ENCODE measurements around the gene PAFAH2.

PAFAH2 gene

DNA sequence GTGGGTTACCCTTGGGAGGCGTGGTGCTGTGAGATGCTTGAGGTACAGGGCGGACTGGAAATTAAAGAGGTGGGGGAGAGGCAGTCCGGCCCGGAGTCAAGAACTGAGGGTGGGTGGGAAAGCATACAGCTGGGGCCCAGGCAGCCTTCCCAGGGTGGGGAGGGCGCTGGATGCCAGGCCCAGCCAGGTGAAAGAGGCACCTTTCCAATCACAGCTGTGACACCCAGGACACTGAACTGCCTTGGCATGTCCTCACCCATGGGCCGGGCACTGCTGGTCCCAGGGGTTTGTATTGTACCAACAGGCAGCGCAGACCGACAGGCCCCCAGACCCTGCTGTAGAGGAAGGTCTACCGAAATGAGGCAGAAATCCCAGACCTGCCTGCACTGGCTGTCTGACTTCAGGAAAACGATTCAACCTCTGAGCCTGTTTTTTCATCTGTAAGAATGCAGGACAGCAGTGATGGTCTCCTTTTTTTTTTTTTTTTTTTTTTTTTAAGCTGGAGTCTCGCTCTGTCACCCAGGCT, 39.0 kb upstream of the PAFAH2 start:
- H3K4me3 Mint-ChIP-seq = no peak overlapping the region
- H3K4me1 Mint-ChIP-seq = peaks cover 15% of the 10 kb centered on the region
- H3K27ac Mint-ChIP-seq = no peak overlapping the region
- no peaks in the 10 kb centered on the region for H3K36me3 Mint-ChIP-seq
- no peaks in the 10 kb centered on the region for H3K9me3 Mint-ChIP-seq
- CTCF ChIA-PET = interaction anchor here (0.8 to 3.0 kb wide), 20 partner anchors 8 to 380 kb away, joined by 3 to 17 read pairs (median 4); partner anchors contain the start of gene CEP85
- no peak for DNase-seq
- peaks cover 83% of the 10 kb centered on the region for H3K27me3 Mint-ChIP-seq

- Mint-ChIP-seq H3K9me3 (no peaks in the 10 kb centered on the region), H3K4me1 (peaks cover 15% of the 10 kb centered on the region), H3K27me3 (peaks cover 83% of the 10 kb centered on the region), H3K36me3 (no peaks in the 10 kb centered on the region), H3K27ac (peak overlapping the region; percentile 75), H3K4me3 (peak overlapping the region; percentile 92)
- CTCF ChIA-PET = interaction anchor here (0.8 to 3.0 kb wide), 20 partner anchors 9 to 381 kb away, joined by 3 to 17 read pairs (median 4); partner anchors contain the start of gene CEP85
- peak; percentile 82 for DNase-seq
Measured at GRCh38 chr1:26035959-26036755, 38.3 kb upstream of the PAFAH2 start.

GRCh38 chr1:26035203-26035958, 37.5 kb upstream of the PAFAH2 start:
- Mint-ChIP-seq H3K27ac (peak overlapping the region; percentile 75), H3K36me3 (no peaks in the 10 kb centered on the region), H3K4me1 (peaks cover 15% of the 10 kb centered on the region), H3K4me3 (peak overlapping the region; percentile 92), H3K27me3 (peaks cover 85% of the 10 kb centered on the region), H3K9me3 (no peaks in the 10 kb centered on the region)
- CTCF ChIA-PET = interaction anchor here (1.0 to 3.0 kb wide), 9 partner anchors 10 to 140 kb away, joined by 3 to 17 read pairs (median 4); no protein-coding TSS in a partner anchor
- DNase-seq = peak; percentile 97

GRCh38 chr1:26034504-26035202, 36.8 kb upstream of the PAFAH2 start:
- peaks cover 86% of the 10 kb centered on the region for H3K27me3 Mint-ChIP-seq
- no peak for DNase-seq
- CTCF ChIA-PET = interaction anchor here (1.2 to 3.0 kb wide), 4 partner anchors 10 to 131 kb away, joined by 3 to 17 read pairs (median 6); no protein-coding TSS in a partner anchor
- H3K27ac Mint-ChIP-seq = no peak overlapping the region
- peaks cover 15% of the 10 kb centered on the region for H3K4me1 Mint-ChIP-seq
- no peaks in the 10 kb centered on the region for H3K36me3 Mint-ChIP-seq
- peak overlapping the region; percentile 92 for H3K4me3 Mint-ChIP-seq
- H3K9me3 Mint-ChIP-seq = no peaks in the 10 kb centered on the region

- Mint-ChIP-seq H3K36me3 (no peaks in the 10 kb centered on the region), H3K27me3 (peaks cover 81% of the 10 kb centered on the region), H3K9me3 (no peaks in the 10 kb centered on the region), H3K4me1 (peaks cover 15% of the 10 kb centered on the region), H3K4me3 (no peak overlapping the region), H3K27ac (no peak overlapping the region)
- DNase-seq = no peak
- CTCF ChIA-PET = interaction anchor here (0.9 to 1.0 kb wide), 2 partner anchors 137 kb away, joined by 3 read pairs; no protein-coding TSS in a partner anchor
Measured at GRCh38 chr1:26032656-26033357, 34.9 kb upstream of the PAFAH2 start.

GRCh38 chr1:26031611-26032220, 33.9 kb upstream of the PAFAH2 start:
- no peak for DNase-seq
- Mint-ChIP-seq H3K4me1 (peaks cover 15% of the 10 kb centered on the region), H3K4me3 (no peak overlapping the region), H3K27me3 (peaks cover 78% of the 10 kb centered on the region), H3K9me3 (no peaks in the 10 kb centered on the region), H3K36me3 (no peaks in the 10 kb centered on the region), H3K27ac (no peak overlapping the region)
- CTCF ChIA-PET = interaction anchor here (1.0 kb wide), 1 partner anchor 136 kb away, joined by 3 read pairs; no protein-coding TSS in a partner anchor

DNA sequence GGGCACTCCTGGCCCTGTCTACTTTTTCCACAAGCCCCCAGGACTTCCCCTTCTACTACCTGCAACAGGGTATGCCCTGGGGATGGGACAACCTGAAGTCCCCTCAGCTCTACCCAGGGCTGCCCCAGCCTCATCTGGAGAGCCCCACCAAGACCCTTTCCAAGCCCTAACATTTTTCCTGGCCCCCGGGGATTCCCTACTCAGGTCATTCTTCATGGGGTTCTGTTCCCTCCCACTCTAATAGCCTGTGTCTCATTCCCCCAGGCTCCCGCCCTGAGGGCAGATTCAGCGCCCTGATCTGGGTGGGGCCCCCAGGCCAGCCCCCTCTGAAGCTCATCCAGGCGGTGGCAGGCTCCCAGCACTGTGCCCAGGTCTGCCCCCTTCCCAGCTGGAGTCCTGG, 33.3 kb upstream of the PAFAH2 start:
- CTCF ChIA-PET = interaction anchor here (1.6 kb wide), 1 partner anchor 34 kb away, joined by 4 read pairs; the partner anchor contains the start of gene PAFAH2
- Mint-ChIP-seq H3K27ac (no peak overlapping the region), H3K4me3 (no peak overlapping the region), H3K27me3 (peaks cover 74% of the 10 kb centered on the region), H3K36me3 (no peaks in the 10 kb centered on the region), H3K4me1 (peaks cover 14% of the 10 kb centered on the region), H3K9me3 (no peaks in the 10 kb centered on the region)
- DNase-seq = no peak

DNA sequence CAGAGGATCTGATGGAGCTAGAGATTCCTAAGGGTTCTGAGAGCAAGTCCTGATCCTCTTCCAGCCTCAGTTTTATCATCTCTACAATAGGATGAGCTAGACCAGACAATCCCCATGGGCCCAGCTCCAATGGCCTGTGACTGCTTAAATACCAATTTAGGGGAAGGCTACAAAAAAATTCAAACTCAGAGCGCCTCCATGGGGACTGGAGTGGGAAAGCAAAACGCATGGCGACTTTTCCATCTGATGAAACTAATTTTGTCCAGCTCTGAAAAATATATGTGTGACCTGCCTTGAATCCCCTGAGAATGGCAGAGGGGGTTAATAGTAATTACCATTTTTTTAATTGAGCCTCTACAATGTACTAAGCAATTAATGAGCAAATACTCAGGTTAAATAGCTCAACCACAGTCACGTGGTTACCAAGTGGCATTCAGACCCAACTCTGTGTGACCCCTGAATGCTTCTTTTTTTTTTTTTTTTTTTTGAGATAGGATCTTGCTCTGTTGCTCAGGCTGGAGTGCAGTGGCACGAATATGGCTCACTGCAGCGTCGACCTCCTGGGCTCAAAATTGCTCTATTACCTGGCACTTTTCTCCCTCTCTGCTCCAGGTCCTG, 32.1 kb upstream of the PAFAH2 start:
- Mint-ChIP-seq H3K9me3 (no peaks in the 10 kb centered on the region), H3K4me1 (peaks cover 8% of the 10 kb centered on the region), H3K4me3 (no peak overlapping the region), H3K27ac (no peak overlapping the region), H3K27me3 (peaks cover 65% of the 10 kb centered on the region), H3K36me3 (no peaks in the 10 kb centered on the region)
- DNase-seq = no peak
- CTCF ChIA-PET = interaction anchor here (1.0 to 1.6 kb wide), 4 partner anchors 19 to 208 kb away, joined by 3 to 4 read pairs (median 4); partner anchors contain the start of gene PAFAH2

DNA sequence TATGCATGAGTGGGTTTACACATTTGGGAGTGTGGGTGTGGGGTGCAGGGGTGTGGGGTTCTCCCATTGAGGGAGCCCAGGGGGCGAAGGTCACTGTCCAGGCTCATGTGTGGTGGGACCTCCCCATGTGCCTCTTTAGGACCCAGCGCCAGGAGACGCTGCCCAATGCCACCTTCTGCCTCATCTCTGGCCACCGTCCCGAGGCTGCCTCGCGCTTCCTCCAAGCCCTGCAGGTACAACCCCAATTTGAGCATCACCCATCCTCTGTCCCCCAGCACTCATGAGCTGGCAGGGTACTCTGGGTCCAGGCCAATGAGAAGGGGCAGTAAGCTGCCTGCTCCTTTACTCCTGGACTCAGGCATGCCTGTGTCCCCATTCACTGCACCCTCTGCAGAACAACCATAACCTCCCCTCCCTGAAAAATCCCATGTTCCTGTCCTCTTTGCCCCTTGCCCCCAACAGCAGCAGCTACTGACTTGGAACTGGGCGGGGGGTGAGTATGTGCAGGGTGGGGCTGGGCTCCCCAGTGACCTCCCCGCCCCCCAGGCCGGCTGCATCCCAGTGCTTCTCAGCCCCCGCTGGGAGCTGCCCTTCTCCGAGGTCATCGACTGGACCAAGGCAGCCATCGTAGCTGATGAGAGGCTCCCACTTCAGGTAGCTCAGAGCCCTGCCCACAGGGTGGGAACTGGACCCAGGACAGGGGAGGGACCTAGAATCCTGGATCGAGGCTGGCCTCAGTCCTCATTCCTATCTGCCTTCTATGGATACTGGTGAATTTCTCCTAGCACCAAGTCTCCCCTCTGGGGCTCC, 31.4 kb upstream of the PAFAH2 start:
- peaks cover 65% of the 10 kb centered on the region for H3K27me3 Mint-ChIP-seq
- no peak overlapping the region for H3K27ac Mint-ChIP-seq
- peaks cover under 1% of the 10 kb centered on the region for H3K4me1 Mint-ChIP-seq
- no peak for DNase-seq
- H3K36me3 Mint-ChIP-seq = no peaks in the 10 kb centered on the region
- no peaks in the 10 kb centered on the region for H3K9me3 Mint-ChIP-seq
- CTCF ChIA-PET = interaction anchor here (1.0 to 1.6 kb wide), 4 partner anchors 19 to 207 kb away, joined by 3 to 4 read pairs (median 4); partner anchors contain the start of gene PAFAH2
- H3K4me3 Mint-ChIP-seq = no peak overlapping the region

DNA sequence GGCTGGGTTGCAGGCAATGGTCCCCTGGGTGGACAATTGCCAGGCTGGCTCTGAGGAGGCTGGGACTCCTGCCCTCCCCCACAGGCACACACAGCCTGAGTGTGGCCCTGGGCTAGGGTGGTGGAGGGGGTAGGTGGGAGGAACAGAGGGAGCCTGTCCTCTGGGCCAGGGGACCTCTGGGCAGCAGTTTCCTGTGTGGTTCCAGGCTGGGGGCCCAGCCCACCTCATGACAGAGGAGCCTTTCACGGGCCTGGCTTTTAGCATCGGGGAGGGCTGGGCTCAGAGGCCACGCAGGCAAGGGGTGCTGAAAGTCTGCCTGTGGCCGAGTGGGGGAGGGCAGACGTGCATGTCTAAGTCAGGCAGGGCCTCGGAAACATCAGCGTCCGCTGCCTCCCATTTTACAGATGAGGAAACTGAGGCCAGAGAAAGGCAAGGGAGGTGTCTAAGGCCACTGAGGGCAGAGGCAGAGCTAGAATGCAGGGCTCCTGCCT, 30.7 kb upstream of the PAFAH2 start:
- H3K4me1 Mint-ChIP-seq = no peaks in the 10 kb centered on the region
- no peak for DNase-seq
- peaks cover 61% of the 10 kb centered on the region for H3K27me3 Mint-ChIP-seq
- CTCF ChIA-PET = no interaction called here
- no peak overlapping the region for H3K4me3 Mint-ChIP-seq
- no peaks in the 10 kb centered on the region for H3K9me3 Mint-ChIP-seq
- H3K36me3 Mint-ChIP-seq = no peaks in the 10 kb centered on the region
- no peak overlapping the region for H3K27ac Mint-ChIP-seq

GRCh38 chr1:26027716-26028489, 30.0 kb upstream of the PAFAH2 start:
- Mint-ChIP-seq H3K36me3 (no peaks in the 10 kb centered on the region), H3K27me3 (peaks cover 55% of the 10 kb centered on the region), H3K27ac (no peak overlapping the region), H3K4me1 (no peaks in the 10 kb centered on the region), H3K9me3 (no peaks in the 10 kb centered on the region), H3K4me3 (no peak overlapping the region)
- CTCF ChIA-PET = interaction anchor here (1.0 to 1.6 kb wide), 3 partner anchors 9 to 117 kb away, joined by 3 to 4 read pairs (median 4); no protein-coding TSS in a partner anchor
- DNase-seq = no peak
